K562 (cell line): ENCODE data around the gene DLX4. TPM values are rescaled to one million over a fixed set of nuclear protein-coding genes. Genes with fewer than 3 reads are reported as not detected.

ENCODE experiments used
- ATAC-seq: fragments of 200-7000 bp; cut with Tn5 transposase; 3 replicates; pipeline ENCODE4 v1.9.1; 2020; ENCODE audit warnings: moderate library complexity
- BruUV-seq: library from RNA; stranded (reverse); fragments of 400-500 nt; replicated peaks from 2 replicates; lab custom pipeline; 2021; lab: Mats Ljungman, UMichigan
- CTCF ChIA-PET: fragments of 300-600 bp; formaldehyde crosslinking; extraction: SDS; loops from one replicate; lab custom pipeline; 2021; ENCODE audit warnings: low intra/inter-chr PET ratio; lab: Yijun Ruan, JAX
- POLR2A ChIA-PET: fragments of 300-600, 350-650 bp; sonication (Branson Sonifier 250); formaldehyde crosslinking; extraction: SDS; loops from one replicate; lab custom pipeline; 2021; ENCODE audit warnings: antibody characterized with exemption, inconsistent platforms; lab: Yijun Ruan, JAX
- DNase-seq, 4 experiments: peaks; one replicate each; pipeline versions ENCODE4 v3.0.0 to v3.0.0-alpha.2; 2011 to 2018; ENCODE audit warnings: low spot score in 3 of 4, mixed read lengths in 3 of 4; ENCODE audit errors: extremely low read depth in 1 of 4
- FAIRE-seq: peaks from 2 replicates; lab custom pipeline; 2011; peaks lifted over from hg19 to GRCh38; lab: Jason Lieb, UNC
- H2AFZ ChIP-seq: 2 replicates; pipeline ENCODE4 v1.6.0; 2011; ENCODE audit warnings: low read depth, low read length, control low read depth, inconsistent platforms
- H3K27ac ChIP-seq: fragments of 200-600 bp; 3 replicates; pipeline ENCODE4 v1.8.0; 2011; ENCODE audit warnings: low read depth, mild to moderate bottlenecking, control low read depth, inconsistent platforms, low read length, moderate library complexity, mixed read lengths; ENCODE audit errors: extremely low read depth
- H3K27me3 ChIP-seq, 2 experiments: fragments of 300-600 bp in 1 of 2; 2 replicates in 1 of 2; 3 replicates in 1 of 2; pipeline versions ENCODE4 v1.6.0 to v1.8.0; 2011; ENCODE audit warnings: inconsistent platforms in 2 of 2, low read length in 2 of 2, mild to moderate bottlenecking in 1 of 2, mixed read lengths in 1 of 2, moderate library complexity in 1 of 2; ENCODE audit not compliant: control insufficient read depth in 2 of 2, insufficient read depth in 2 of 2
- H3K36me3 ChIP-seq: fragments of 300-600 bp; 3 replicates; pipeline ENCODE4 v1.8.0; 2011; ENCODE audit warnings: mild to moderate bottlenecking, low read length, inconsistent platforms; ENCODE audit not compliant: control insufficient read depth, insufficient read depth
- H3K4me1 ChIP-seq, 2 experiments: fragments of 200-600 bp in 1 of 2; replicated peaks in 1 of 2; 2 replicates in 1 of 2; 3 replicates in 1 of 2; pipeline versions ENCODE4 v1.5.1 to v1.8.0; 2011; ENCODE audit warnings: inconsistent platforms in 2 of 2, low read length in 2 of 2, mild to moderate bottlenecking in 1 of 2, mixed read lengths in 1 of 2, moderate library complexity in 1 of 2; ENCODE audit not compliant: control insufficient read depth in 2 of 2, insufficient read depth in 2 of 2
- H3K4me2 ChIP-seq: 2 replicates; pipeline ENCODE4 v1.6.1; 2011; ENCODE audit warnings: low read length, control low read depth, inconsistent platforms, mixed read lengths; ENCODE audit not compliant: insufficient read depth
- H3K4me3 ChIP-seq: fragments of 200-600 bp; sonication (generic), shearing (Covaris generic); 2 replicates; pipeline ENCODE4 v1.5.1; 2016; ENCODE audit warnings: control low read depth, inconsistent platforms
- H3K79me2 ChIP-seq: fragments of 200-600 bp; 3 replicates; pipeline ENCODE4 v1.8.0; 2011; ENCODE audit warnings: low read length, inconsistent platforms; ENCODE audit not compliant: control insufficient read depth, insufficient read depth
- H3K9ac ChIP-seq, 2 experiments: 2 replicates each; pipeline versions ENCODE4 v1.6.0 to v1.6.1; 2011; ENCODE audit warnings: low read depth in 2 of 2, low read length in 2 of 2, control low read depth in 1 of 2, inconsistent platforms in 1 of 2, mild to moderate bottlenecking in 1 of 2, mixed read lengths in 1 of 2; ENCODE audit not compliant: insufficient read depth in 1 of 2
- H3K9me1 ChIP-seq: one replicate; pipeline ENCODE4 v1.6.0; 2011; ENCODE audit warnings: inconsistent platforms, mild to moderate bottlenecking, low read length, moderate library complexity; ENCODE audit not compliant: control insufficient read depth, insufficient read depth
- H3K9me3 ChIP-seq: replicated peaks from 2 replicates; pipeline ENCODE4 v1.5.1; 2011; ENCODE audit warnings: low read depth, low read length, inconsistent platforms; ENCODE audit not compliant: control insufficient read depth, insufficient read depth
- H4K20me1 ChIP-seq: replicated peaks from 2 replicates; pipeline ENCODE4 v1.6.1; 2011; ENCODE audit warnings: low read length, inconsistent platforms, mixed read lengths; ENCODE audit not compliant: control insufficient read depth, insufficient read depth
- ATF1 ChIP-seq, 2 experiments: fragments of 450-650 bp in 1 of 2; IDR thresholded peaks; 2 replicates each; pipeline ENCODE4 v1.6.1; 2016; ENCODE audit warnings: missing compliant biosample characterization in 1 of 2, missing genetic modification characterization in 1 of 2
- CBX3 ChIP-seq, 2 experiments: IDR thresholded peaks; 1 replicate in 1 of 2; 2 replicates in 1 of 2; pipeline ENCODE4 v1.6.1; 2012; ENCODE audit warnings: inconsistent platforms in 2 of 2, low read length in 2 of 2, borderline replicate concordance in 1 of 2, control low read depth in 1 of 2
- OTX1 ChIP-seq: fragments of 450-650 bp; formaldehyde crosslinking; IDR thresholded peaks from 2 replicates; pipeline ENCODE4 v1.4.0; 2022; ENCODE audit warnings: mild to moderate bottlenecking
- TCF15 ChIP-seq: fragments of 250-450 bp; sonication (Bioruptor Pico); IDR thresholded peaks from 2 replicates; pipeline ENCODE4 v1.8.0; 2022; ENCODE audit warnings: moderate library complexity, mild to moderate bottlenecking, inconsistent platforms
- ZC3H11A ChIP-seq: IDR thresholded peaks from 2 replicates; pipeline ENCODE4 v1.6.1; 2012; ENCODE audit warnings: low read depth, low read length, improper control_type of control experiment
- ZNF449 ChIP-seq: fragments of 250-450 bp; sonication (Bioruptor Pico); IDR thresholded peaks from 2 replicates; pipeline ENCODE4 v1.8.0; 2022; ENCODE audit warnings: moderate library complexity, mild to moderate bottlenecking, inconsistent platforms
- ZNF589 ChIP-seq: fragments of 200-800 bp; sonication (Bioruptor generic); IDR thresholded peaks from 2 replicates; pipeline ENCODE4 v1.6.1; 2016; ENCODE audit warnings: low read depth, missing genetic modification characterization, missing compliant biosample characterization
- WGBS: fragments of 100-300 bp; shearing (Covaris generic); methylation state at CpG from one replicate; pipeline ENCODE4 v1.1.6; 2016; ENCODE audit warnings: low coverage, mixed read lengths; ENCODE audit not compliant: insufficient coverage; ENCODE audit errors: missing lambda C conversion rate; 5-methylcytosine and 5-hydroxymethylcytosine counted together
- in situ Hi-C: fragments of 300-500 bp; cut with MboI; formaldehyde crosslinking; loops from 4 replicates; pipeline ENCODE4 v1.15.0; 2018; ENCODE audit warnings: inconsistent platforms, mixed read lengths
- intact Hi-C: fragments of 100-400 bp; cut with micrococcal nuclease; formaldehyde crosslinking; loops from 2 replicates; pipeline ENCODE4 v1.14.2; 2022
- polyA plus RNA-seq, 8 experiments: library from polyadenylated mRNA; depleted of rRNA in 4 of 8; stranded (reverse) in 5 of 8; unstranded in 3 of 8; fragments of >200 nt; fragmentation: Nextera tagmentation in 2 of 8; fragmentation: Illumina TruSeq in 1 of 8; extraction: Ambion mirVana in 2 of 8; extraction: Trizol in 1 of 8; gene quantifications; 2 replicates each; pipeline versions ENCODE4 v1.2.1 to v1.2.3, GENCODE V29; 2011 to 2014; ENCODE audit warnings: inconsistent platforms in 1 of 8, missing spikeins in 1 of 8
- total RNA-seq, 7 experiments: library from RNA; depleted of rRNA in 6 of 7; stranded (reverse); fragments of >200 nt in 6 of 7; fragmentation: Illumina TruSeq in 2 of 7; extraction: Trizol in 2 of 7; gene quantifications; 2 replicates each; pipeline versions ENCODE4 v1.2.1 to v1.2.3, GENCODE V29; 2011 to 2021; ENCODE audit warnings: low replicate concordance in 1 of 7

DLX4 gene
- total and polyA plus RNA-seq, 9 of the 15 experiments (the other 6 are each of a cell fraction or from before 2014, with no cell fraction given) = 0.15 to 2.2 (median 0.58) TPM

GRCh38 chr17:49932901-49933300 is 36.1 kb upstream of the DLX4 start:
- no peaks in the 10 kb centered on the region for H3K9me1 ChIP-seq
- peaks cover 6% of the 10 kb centered on the region for H4K20me1 ChIP-seq
- ATAC-seq = no peak
- BruUV-seq = no TSS peak
- CTCF ChIA-PET = no interaction called here
- no peak for FAIRE-seq
- no peaks in the 10 kb centered on the region for H3K36me3 ChIP-seq
- H3K4me3 ChIP-seq = no peak overlapping the region
- POLR2A ChIA-PET = interaction anchor here (0.6 to 1.0 kb wide), 3 partner anchors 10 to 257 kb away, joined by 3 to 5 read pairs (median 3); no protein-coding TSS in a partner anchor
- intact Hi-C loops = no loop called here
- no peak overlapping the region for H3K27ac ChIP-seq
- no peaks in the 10 kb centered on the region for H3K9me3 ChIP-seq
- no peak overlapping the region for H3K4me2 ChIP-seq
- TF ChIP-seq OTX1 (CRISPR knock-in tag) (no peak), CBX3 (IDR thresholded peaks at IDR 0.05; ENCODE audit: borderline replicate concordance in 1 of 2, low read length in 2 of 2) (no peak)
- peaks cover 0 to 6% of the 10 kb centered on the region in 2 experiments; a peak in 1 of 5 replicates for H3K4me1 ChIP-seq
- no peak overlapping the region for H2AFZ ChIP-seq
- 0% methylated on average over 6 of the region's 6 CpGs for WGBS
- in situ Hi-C loops = no loop called here
- DNase-seq = no peak
- H3K79me2 ChIP-seq = no peaks in the 10 kb centered on the region
- peaks cover 8 to 63% of the 10 kb centered on the region in 2 experiments for H3K27me3 ChIP-seq
- no peak overlapping the region for H3K9ac ChIP-seq

GRCh38 chr17:49935526-49936210 is 33.3 kb upstream of the DLX4 start:
- no peak for FAIRE-seq
- intact Hi-C loops = no loop called here

More at GRCh38 chr17:49935526-49936210, 33.3 kb upstream of the DLX4 start:
- no peaks in the 10 kb centered on the region for H3K9me3 ChIP-seq
- WGBS = 9% methylated on average over 11 of the region's 15 CpGs
- no peak overlapping the region for H2AFZ ChIP-seq
- peaks cover 0 to 3% of the 10 kb centered on the region in 2 experiments; a peak in 1 of 5 replicates for H3K4me1 ChIP-seq
- POLR2A ChIA-PET = no interaction called here
- no peak for ATAC-seq
- peak in 2 of 4 experiments; percentile 31 to 39 for DNase-seq
- no peak for TF ChIP-seq TCF15 (CRISPR knock-in tag)
- TF ChIP-seq ATF1 (CRISPR knock-in tag; IDR thresholded peaks at IDR 0.05) = no peak
- TF ChIP-seq ATF1 (tag; IDR thresholded peaks at IDR 0.05) = no peak
- TF ChIP-seq ZNF449 (CRISPR knock-in tag) = no peak
- TF ChIP-seq ZNF589 (CRISPR knock-in tag) = no peak
- no peak for TF ChIP-seq ZC3H11A
- TF ChIP-seq, all 486 proteins: peak for 0
- H4K20me1 ChIP-seq = no peaks in the 10 kb centered on the region
- H3K27me3 ChIP-seq = peaks cover 16 to 69% of the 10 kb centered on the region in 2 experiments
- H3K79me2 ChIP-seq = no peaks in the 10 kb centered on the region
- in situ Hi-C loops = no loop called here
- H3K9me1 ChIP-seq = no peaks in the 10 kb centered on the region
- no peak overlapping the region for H3K4me2 ChIP-seq
- BruUV-seq = no TSS peak
- CTCF ChIA-PET = no interaction called here
- no peak overlapping the region for H3K4me3 ChIP-seq
- H3K36me3 ChIP-seq = no peaks in the 10 kb centered on the region
- no peak overlapping the region for H3K27ac ChIP-seq
- no peak overlapping the region for H3K9ac ChIP-seq
